Measurements from ENCODE around the gene LPP.

LPP gene

DNA sequence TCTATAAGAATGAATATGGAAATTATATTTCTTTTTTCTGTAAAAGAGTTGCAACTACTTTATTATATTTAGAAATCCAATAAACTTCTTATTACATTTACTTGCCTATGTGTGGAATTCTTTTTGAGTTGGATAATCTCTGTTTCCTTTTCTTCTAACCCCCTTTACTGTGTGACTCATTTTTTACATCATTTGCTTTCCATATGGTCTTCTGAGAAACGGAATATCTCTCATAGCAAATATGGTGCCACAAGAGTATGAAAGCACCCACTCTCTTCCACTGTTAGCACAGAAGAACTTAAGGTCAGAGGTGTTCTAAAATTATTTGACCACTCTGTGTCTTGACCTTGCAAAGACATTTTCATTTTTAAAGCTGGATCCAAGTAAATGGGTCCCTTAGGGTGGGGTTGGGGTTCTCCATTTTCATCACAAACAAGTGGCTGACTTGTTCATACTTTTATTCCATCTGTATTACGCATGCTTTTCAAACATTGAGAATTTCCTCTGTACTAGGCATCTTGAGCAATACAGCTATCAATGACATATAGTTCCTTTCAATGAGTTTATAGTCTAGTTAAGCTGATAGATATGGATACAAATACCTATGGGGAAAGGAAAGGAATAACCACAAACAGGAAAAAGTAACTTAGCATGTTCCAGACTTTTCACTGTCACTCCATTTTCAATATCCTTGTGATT, 736.8 kb downstream of the LPP start:
- Histone ChIP-seq H3K27ac (ENCODE audit: low read depth, low read length, poor library complexity, severe bottlenecking) (no peak overlapping the region), H3F3A (ENCODE audit: insufficient read depth, low read length) (no peaks in the 10 kb centered on the region)

DNA sequence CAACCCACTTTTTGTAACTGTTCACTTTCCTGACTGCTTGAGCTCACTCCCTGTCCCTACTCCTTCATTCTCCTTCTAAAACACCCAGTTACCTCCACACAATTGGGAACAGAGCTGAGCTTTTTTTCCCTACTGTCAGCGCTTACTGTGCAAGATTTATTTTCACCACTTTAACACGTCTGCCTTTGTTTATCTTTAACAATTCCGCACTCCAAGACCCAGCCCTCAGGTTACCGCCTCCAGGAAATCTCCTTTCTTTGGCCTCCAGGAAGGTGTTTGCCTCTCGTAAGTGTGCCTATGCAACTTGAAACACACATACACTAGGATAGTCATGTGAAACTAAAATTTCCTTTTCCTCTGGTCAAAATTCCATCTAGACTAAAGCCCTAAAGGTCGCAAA, 745.9 kb downstream of the LPP start:
- Histone ChIP-seq H3K27ac (ENCODE audit: low read depth, low read length, poor library complexity, severe bottlenecking) (no peak overlapping the region), H3K4me1 (ENCODE audit: insufficient read depth, low read length, severe bottlenecking) (no peaks in the 10 kb centered on the region), H3K9me3 (ENCODE audit: low read length) (no peaks in the 10 kb centered on the region), H3F3A (ENCODE audit: insufficient read depth, low read length) (no peaks in the 10 kb centered on the region), H4K20me1 (ENCODE audit: insufficient read depth, low read length) (no peaks in the 10 kb centered on the region), H3K27me3 (ENCODE audit: insufficient read depth, low read length) (no peaks in the 10 kb centered on the region), H3K79me2 (ENCODE audit: insufficient read depth, low read length) (no peaks in the 10 kb centered on the region), H3K4me3 (ENCODE audit: low read depth, low read length, poor library complexity, severe bottlenecking) (no peak overlapping the region), H2AFZ (ENCODE audit: low read length) (no peak overlapping the region), H3K9me2 (ENCODE audit: low read depth, low read length) (no peaks in the 10 kb centered on the region), H3K36me3 (ENCODE audit: insufficient read depth, low read length) (no peaks in the 10 kb centered on the region), H3K4me2 (ENCODE audit: low read length) (no peak overlapping the region), H3K9ac (ENCODE audit: low read length) (no peak overlapping the region)
- TF ChIP-seq EZH2 (IDR thresholded peaks at IDR 0.05; ENCODE audit: borderline replicate concordance, low read length), result no peak
- TF ChIP-seq, protein P1, sequence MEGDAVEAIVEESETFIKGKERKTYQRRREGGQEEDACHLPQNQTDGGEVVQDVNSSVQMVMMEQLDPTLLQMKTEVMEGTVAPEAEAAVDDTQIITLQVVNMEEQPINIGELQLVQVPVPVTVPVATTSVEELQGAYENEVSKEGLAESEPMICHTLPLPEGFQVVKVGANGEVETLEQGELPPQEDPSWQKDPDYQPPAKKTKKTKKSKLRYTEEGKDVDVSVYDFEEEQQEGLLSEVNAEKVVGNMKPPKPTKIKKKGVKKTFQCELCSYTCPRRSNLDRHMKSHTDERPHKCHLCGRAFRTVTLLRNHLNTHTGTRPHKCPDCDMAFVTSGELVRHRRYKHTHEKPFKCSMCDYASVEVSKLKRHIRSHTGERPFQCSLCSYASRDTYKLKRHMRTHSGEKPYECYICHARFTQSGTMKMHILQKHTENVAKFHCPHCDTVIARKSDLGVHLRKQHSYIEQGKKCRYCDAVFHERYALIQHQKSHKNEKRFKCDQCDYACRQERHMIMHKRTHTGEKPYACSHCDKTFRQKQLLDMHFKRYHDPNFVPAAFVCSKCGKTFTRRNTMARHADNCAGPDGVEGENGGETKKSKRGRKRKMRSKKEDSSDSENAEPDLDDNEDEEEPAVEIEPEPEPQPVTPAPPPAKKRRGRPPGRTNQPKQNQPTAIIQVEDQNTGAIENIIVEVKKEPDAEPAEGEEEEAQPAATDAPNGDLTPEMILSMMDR (IDR thresholded peaks at IDR 0.05; ENCODE audit: low read length), result no peak

More for the DNA sequence above, 736.8 kb downstream of the LPP start:
- TF ChIP-seq, protein P1 (IDR thresholded peaks at IDR 0.05; ENCODE audit: low read length), result no peak
- TF ChIP-seq EZH2 (IDR thresholded peaks at IDR 0.05; ENCODE audit: borderline replicate concordance, low read length), result no peak
- no peaks in the 10 kb centered on the region for H3K9me3 ChIP-seq (ENCODE audit: low read length)
- no peaks in the 10 kb centered on the region for H3K9me2 ChIP-seq (ENCODE audit: low read depth, low read length)
- no peaks in the 10 kb centered on the region for H4K20me1 ChIP-seq (ENCODE audit: insufficient read depth, low read length)
- no peaks in the 10 kb centered on the region for H3K79me2 ChIP-seq (ENCODE audit: insufficient read depth, low read length)
- H3K36me3 ChIP-seq (ENCODE audit: insufficient read depth, low read length), result no peaks in the 10 kb centered on the region
- no peaks in the 10 kb centered on the region for H3K4me1 ChIP-seq (ENCODE audit: insufficient read depth, low read length, severe bottlenecking)
- no peak overlapping the region for H3K9ac ChIP-seq (ENCODE audit: low read length)
- H2AFZ ChIP-seq (ENCODE audit: low read length), result no peak overlapping the region
- no peaks in the 10 kb centered on the region for H3K27me3 ChIP-seq (ENCODE audit: insufficient read depth, low read length)
- H3K4me3 ChIP-seq (ENCODE audit: low read depth, low read length, poor library complexity, severe bottlenecking), result no peak overlapping the region
- no peak overlapping the region for H3K4me2 ChIP-seq (ENCODE audit: low read length)

DNA sequence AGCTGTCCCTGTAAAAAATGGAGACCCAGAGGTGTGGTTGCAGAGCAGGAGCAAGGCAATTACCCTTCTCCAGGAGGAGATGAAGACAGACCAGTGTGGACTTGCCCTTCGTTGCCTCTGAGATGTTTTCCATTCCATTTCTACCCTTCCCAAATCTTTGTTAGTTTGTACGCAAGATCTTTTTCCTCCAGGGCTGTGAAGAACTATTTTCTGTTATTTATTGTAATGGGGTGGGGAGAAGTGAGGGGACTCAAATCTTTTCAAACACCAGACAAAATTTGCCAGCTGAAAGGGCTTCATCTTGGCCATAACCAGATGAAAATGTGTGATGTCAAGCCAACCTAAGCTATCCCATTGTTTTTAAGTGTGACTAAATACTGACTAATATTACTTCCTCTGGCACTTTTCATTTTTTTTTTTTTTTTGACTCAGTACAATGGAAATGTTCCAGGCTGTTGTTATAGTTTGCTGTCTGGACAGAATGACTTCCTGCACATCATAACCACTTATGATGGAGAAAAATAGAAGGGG, 746.5 kb downstream of the LPP start:
- H3K4me2 ChIP-seq (ENCODE audit: low read length), result no peak overlapping the region
- H3K9ac ChIP-seq (ENCODE audit: low read length), result no peak overlapping the region
- no peak overlapping the region for H2AFZ ChIP-seq (ENCODE audit: low read length)
- H3K4me3 ChIP-seq (ENCODE audit: low read depth, low read length, poor library complexity, severe bottlenecking), result no peak overlapping the region
- TF ChIP-seq, protein P1 (IDR thresholded peaks at IDR 0.05; ENCODE audit: low read length), result no peak
- no peak for TF ChIP-seq EZH2 (IDR thresholded peaks at IDR 0.05; ENCODE audit: borderline replicate concordance, low read length)
- H3K27ac ChIP-seq (ENCODE audit: low read depth, low read length, poor library complexity, severe bottlenecking), result no peak overlapping the region
- no peaks in the 10 kb centered on the region for H3K9me2 ChIP-seq (ENCODE audit: low read depth, low read length)
- no peaks in the 10 kb centered on the region for H3K4me1 ChIP-seq (ENCODE audit: insufficient read depth, low read length, severe bottlenecking)
- H3F3A ChIP-seq (ENCODE audit: insufficient read depth, low read length), result no peaks in the 10 kb centered on the region
- H3K36me3 ChIP-seq (ENCODE audit: insufficient read depth, low read length), result no peaks in the 10 kb centered on the region
- no peaks in the 10 kb centered on the region for H3K9me3 ChIP-seq (ENCODE audit: low read length)
- no peaks in the 10 kb centered on the region for H3K27me3 ChIP-seq (ENCODE audit: insufficient read depth, low read length)
- H4K20me1 ChIP-seq (ENCODE audit: insufficient read depth, low read length), result no peaks in the 10 kb centered on the region
- no peaks in the 10 kb centered on the region for H3K79me2 ChIP-seq (ENCODE audit: insufficient read depth, low read length)
